GM23338 (cell line): Measurements from ENCODE around the gene SPG7. TPM values are rescaled to one million over a fixed set of nuclear protein-coding genes. Genes with fewer than 3 reads are reported as not detected.

Experiments used
- ATAC-seq: fragments of 200-7000 bp; cut with Tn5 transposase; 3 replicates; pipeline ENCODE4 v1.9.1; 2020
- DNase-seq: peaks from one replicate; pipeline ENCODE4 v3.0.0-alpha.2; 2015; ENCODE audit warnings: low spot score
- H2AFZ ChIP-seq: fragments of 200-600 bp; sonication (generic); 2 replicates; pipeline ENCODE4 v1.8.0; 2016; ENCODE audit warnings: antibody characterized with exemption, mild to moderate bottlenecking, moderate library complexity
- H3F3A ChIP-seq: fragments of 200-600 bp; sonication (generic); replicated peaks from 2 replicates; pipeline ENCODE4 v1.8.0; 2017; ENCODE audit warnings: antibody characterized with exemption, mixed run types, low read depth
- H3K27ac ChIP-seq: fragments of 200-600 bp; sonication (generic); 2 replicates; pipeline ENCODE4 v1.6.1; 2016; ENCODE audit warnings: low read depth
- H3K27me3 ChIP-seq: fragments of 200-600 bp; sonication (generic); 2 replicates; pipeline ENCODE4 v1.8.0; 2016; ENCODE audit warnings: mild to moderate bottlenecking, mixed run types, moderate library complexity; ENCODE audit not compliant: insufficient read depth
- H3K36me3 ChIP-seq: fragments of 200-600 bp; sonication (generic); 2 replicates; pipeline ENCODE4 v1.8.0; 2016; ENCODE audit warnings: mild to moderate bottlenecking; ENCODE audit not compliant: insufficient read depth
- H3K4me1 ChIP-seq: fragments of 200-600 bp; sonication (generic); 2 replicates; pipeline ENCODE4 v1.8.0; 2016; ENCODE audit warnings: mild to moderate bottlenecking, moderate library complexity; ENCODE audit not compliant: insufficient read depth
- H3K4me2 ChIP-seq: fragments of 200-600 bp; sonication (generic); 2 replicates; pipeline ENCODE4 v1.7.1; 2017; ENCODE audit warnings: mixed run types
- H3K4me3 ChIP-seq: fragments of 200-600 bp; sonication (generic); 2 replicates; pipeline ENCODE4 v1.6.1; 2016; ENCODE audit warnings: mixed run types
- H3K79me2 ChIP-seq: fragments of 200-600 bp; sonication (generic); replicated peaks from 2 replicates; pipeline ENCODE4 v1.8.0; 2017; ENCODE audit warnings: mild to moderate bottlenecking; ENCODE audit not compliant: insufficient read depth
- H3K9me2 ChIP-seq: fragments of 200-600 bp; sonication (generic); 2 replicates; pipeline ENCODE4 v1.8.0; 2017; ENCODE audit not compliant: insufficient read depth
- H4K20me1 ChIP-seq: fragments of 200-600 bp; sonication (generic); replicated peaks from 2 replicates; pipeline ENCODE4 v1.8.0; 2017; ENCODE audit warnings: mild to moderate bottlenecking; ENCODE audit not compliant: insufficient read depth
- H3K27ac Mint-ChIP-seq: 2 replicates; pipeline ENCODE4 v1.8.0; 2020; ENCODE audit warnings: inconsistent platforms, mild to moderate bottlenecking, moderate library complexity, mixed read lengths
- H3K27me3 Mint-ChIP-seq: 3 replicates; pipeline ENCODE4 v1.8.0; 2022; ENCODE audit warnings: low read depth, mild to moderate bottlenecking, moderate library complexity, mixed read lengths, inconsistent platforms; ENCODE audit not compliant: insufficient read depth, poor library complexity
- H3K36me3 Mint-ChIP-seq: 3 replicates; pipeline ENCODE4 v1.8.0; 2021; ENCODE audit warnings: low read depth, mild to moderate bottlenecking, inconsistent platforms, moderate library complexity, mixed read lengths
- H3K4me1 Mint-ChIP-seq: 3 replicates; pipeline ENCODE4 v1.8.0; 2020; ENCODE audit warnings: mild to moderate bottlenecking, inconsistent platforms, mixed read lengths
- H3K4me3 Mint-ChIP-seq: 3 replicates; pipeline ENCODE4 v1.8.0; 2021; ENCODE audit warnings: moderate library complexity, mild to moderate bottlenecking, inconsistent platforms, mixed read lengths
- H3K9me3 Mint-ChIP-seq: 3 replicates; pipeline ENCODE4 v1.8.0; 2020; ENCODE audit warnings: moderate library complexity, mild to moderate bottlenecking, inconsistent platforms, mixed read lengths
- CREB1 ChIP-seq: fragments of 250-450 bp; sonication (Bioruptor Pico); IDR thresholded peaks from 2 replicates; pipeline ENCODE4 v1.5.0; 2020; ENCODE audit warnings: low read depth, mild to moderate bottlenecking, moderate library complexity
- CTCF ChIP-seq, 2 experiments: fragments of 200-600 bp in 1 of 2; sonication (generic) in 1 of 2; conservative IDR thresholded peaks; 2 replicates each; pipeline versions ENCODE4 v1.5.1 to v1.6.1; 2016 to 2017; ENCODE audit warnings: antibody characterized with exemption in 2 of 2, low read depth in 2 of 2, mild to moderate bottlenecking in 2 of 2, moderate library complexity in 1 of 2
- ETS1 ChIP-seq: IDR thresholded peaks from 2 replicates; pipeline ENCODE4 v1.6.1; 2016; ENCODE audit warnings: antibody characterized with exemption
- EZH2 ChIP-seq: fragments of 200-600 bp; sonication (generic); IDR thresholded peaks from one replicate; pipeline ENCODE4 v1.8.0; 2017; ENCODE audit warnings: antibody characterized with exemption, mild to moderate bottlenecking, low read depth; ENCODE audit not compliant: unreplicated experiment
- EZH2phosphoT487 ChIP-seq: fragments of 200-600 bp; sonication (generic); IDR thresholded peaks from one replicate; pipeline ENCODE4 v1.8.1; 2018; ENCODE audit warnings: antibody characterized with exemption; ENCODE audit not compliant: unreplicated experiment
- JUNB ChIP-seq: IDR thresholded peaks from one replicate; pipeline ENCODE4 v1.6.1; 2016; ENCODE audit warnings: antibody characterized with exemption; ENCODE audit not compliant: unreplicated experiment
- NANOG ChIP-seq: IDR thresholded peaks from 2 replicates; pipeline ENCODE4 v1.6.1; 2016; ENCODE audit warnings: antibody characterized with exemption, borderline replicate concordance
- POLR2AphosphoS5 ChIP-seq: IDR thresholded peaks from 2 replicates; pipeline ENCODE4 v1.6.1; 2016; ENCODE audit warnings: antibody characterized with exemption, low read depth
- REST ChIP-seq: IDR thresholded peaks from one replicate; pipeline ENCODE4 v1.6.1; 2018; ENCODE audit warnings: antibody characterized with exemption; ENCODE audit not compliant: unreplicated experiment
- STAT1 ChIP-seq: IDR thresholded peaks from one replicate; pipeline ENCODE4 v1.6.1; 2016; ENCODE audit warnings: antibody characterized with exemption; ENCODE audit not compliant: unreplicated experiment
- ZNF114 ChIP-seq: fragments of 250-450 bp; sonication (Bioruptor Pico); IDR thresholded peaks from 2 replicates; pipeline ENCODE4 v1.5.0; 2020; ENCODE audit warnings: mild to moderate bottlenecking, moderate library complexity
- ZNF331 ChIP-seq: fragments of 250-450 bp; sonication (Bioruptor Pico); IDR thresholded peaks from 2 replicates; pipeline ENCODE4 v1.5.0; 2020; ENCODE audit warnings: low read depth, mild to moderate bottlenecking, moderate library complexity
- ZNF462 ChIP-seq: fragments of 250-450 bp; sonication (Bioruptor Pico); IDR thresholded peaks from 2 replicates; pipeline ENCODE4 v1.5.0; 2020; ENCODE audit warnings: mild to moderate bottlenecking, moderate library complexity
- polyA plus RNA-seq: library from polyadenylated mRNA; unstranded; fragments of >200 nt; fragmentation: Nextera tagmentation; extraction: Ambion mirVana; gene quantifications from 2 replicates; pipeline ENCODE4 v1.2.1, GENCODE V29; 2016
- total RNA-seq: library from RNA; depleted of rRNA; stranded (reverse); fragments of >200 nt; shearing (Covaris generic); gene quantifications from 2 replicates; pipeline ENCODE4 v1.2.3, GENCODE V29; 2014

The SPG7 gene
- total and polyA plus RNA-seq, 2 experiments from 2014 or later: 77.1 to 267 TPM

GRCh38 chr16:89523680-89524344, 15.6 kb downstream of the SPG7 start:
- Histone ChIP-seq H3F3A (peaks cover 22% of the 10 kb centered on the region; the same call in 1 of the 2 replicates), H3K4me1 (no peaks in the 10 kb centered on the region), H4K20me1 (peaks cover 30% of the 10 kb centered on the region), H3K79me2 (peaks cover 60% of the 10 kb centered on the region), H3K27ac (no peak overlapping the region), H3K9me2 (no peaks in the 10 kb centered on the region), H3K27me3 (no peaks in the 10 kb centered on the region), H3K4me2 (no peak overlapping the region), H2AFZ (no peak overlapping the region), H3K4me3 (no peak overlapping the region), H3K36me3 (peaks cover 33% of the 10 kb centered on the region)
- ATAC-seq: no peak
- Mint-ChIP-seq H3K9me3 (no peaks in the 10 kb centered on the region), H3K4me3 (no peak overlapping the region), H3K36me3 (peaks cover 80% of the 10 kb centered on the region), H3K27me3 (peaks cover 7% of the 10 kb centered on the region), H3K4me1 (no peaks in the 10 kb centered on the region; the same call in 1 of the 3 replicates), H3K27ac (no peak overlapping the region)
- TF ChIP-seq CTCF (conservative IDR thresholded peaks at IDR 0.05; ENCODE audit: low read depth in 2 of 2): no peak
- TF ChIP-seq ZNF462 (CRISPR knock-in tag): no peak
- no peak for TF ChIP-seq JUNB
- no peak for TF ChIP-seq REST
- TF ChIP-seq ZNF114 (CRISPR knock-in tag): no peak
- no peak for TF ChIP-seq POLR2AphosphoS5
- no peak for TF ChIP-seq ETS1
- no peak for TF ChIP-seq STAT1
- TF ChIP-seq NANOG: no peak
- no peak for TF ChIP-seq EZH2
- TF ChIP-seq ZNF331 (CRISPR knock-in tag): no peak
- TF ChIP-seq CREB1 (CRISPR knock-in tag): no peak
- no peak for TF ChIP-seq EZH2phosphoT487
- DNase-seq: no peak
